RWPE2 (cell line): Measurements from ENCODE around the gene FOXS1.

Experiments used
- ATAC-seq: fragments of 200-7000 bp; cut with Tn5 transposase; 3 replicates; pipeline ENCODE4 v1.9.1; 2021; ENCODE audit warnings: low read depth
- DNase-seq: peaks from one replicate; pipeline ENCODE4 v3.0.0-alpha.2; 2020; ENCODE audit warnings: low spot score
- H3K27ac ChIP-seq: fragments of 450-650 bp; 2 replicates; pipeline ENCODE4 v1.5.1; 2017; ENCODE audit warnings: mild to moderate bottlenecking; ENCODE audit not compliant: poor library complexity, severe bottlenecking
- H3K27me3 ChIP-seq: fragments of 250-450 bp; sonication (Bioruptor Pico); 2 replicates; pipeline ENCODE4 v1.5.1; 2021; ENCODE audit warnings: mild to moderate bottlenecking, moderate library complexity; ENCODE audit not compliant: insufficient read depth, poor library complexity, severe bottlenecking
- H3K36me3 ChIP-seq: fragments of 250-450 bp; sonication (Bioruptor Pico); 2 replicates; pipeline ENCODE4 v1.5.1; 2020; ENCODE audit warnings: low read depth, mild to moderate bottlenecking, moderate library complexity
- H3K4me1 ChIP-seq: fragments of 250-450 bp; sonication (Bioruptor Pico); 2 replicates; pipeline ENCODE4 v1.5.1; 2021; ENCODE audit warnings: mild to moderate bottlenecking, moderate library complexity; ENCODE audit not compliant: insufficient read depth, poor library complexity, severe bottlenecking
- H3K4me3 ChIP-seq: fragments of 250-450 bp; sonication (Bioruptor Pico); 2 replicates; pipeline ENCODE4 v1.5.1; 2021; ENCODE audit warnings: mild to moderate bottlenecking, moderate library complexity; ENCODE audit not compliant: severe bottlenecking
- H3K9me3 ChIP-seq: fragments of 250-450 bp; sonication (Bioruptor Pico); 2 replicates; pipeline ENCODE4 v1.5.1; 2021; ENCODE audit warnings: mild to moderate bottlenecking, moderate library complexity; ENCODE audit not compliant: severe bottlenecking
- CTCF ChIP-seq: fragments of 450-650 bp; IDR thresholded peaks from one replicate; pipeline ENCODE4 v1.5.1; 2017; ENCODE audit warnings: mild to moderate bottlenecking, moderate library complexity; ENCODE audit not compliant: poor library complexity, severe bottlenecking

FOXS1 gene

GRCh38 chr20:31803552-31804291 lies 41.7 kb downstream of the FOXS1 start:
- Histone ChIP-seq H3K27ac (no peak overlapping the region), H3K27me3 (no peaks in the 10 kb centered on the region), H3K4me1 (no peaks in the 10 kb centered on the region), H3K36me3 (peaks cover 63% of the 10 kb centered on the region), H3K9me3 (no peaks in the 10 kb centered on the region), H3K4me3 (no peak overlapping the region)
- DNase-seq (no peak), ATAC-seq (no peak)
- no peak for TF ChIP-seq CTCF

GRCh38 chr20:31801508-31801907 lies 43.9 kb downstream of the FOXS1 start:
- Histone ChIP-seq H3K27ac (no peak overlapping the region), H3K27me3 (no peaks in the 10 kb centered on the region), H3K9me3 (no peaks in the 10 kb centered on the region), H3K36me3 (peaks cover 83% of the 10 kb centered on the region), H3K4me1 (no peaks in the 10 kb centered on the region), H3K4me3 (no peak overlapping the region)
- DNase-seq (no peak), ATAC-seq (no peak)
- TF ChIP-seq CTCF = no peak

GRCh38 chr20:31797364-31797763 lies 48.0 kb downstream of the FOXS1 start:
- no peaks in the 10 kb centered on the region for H3K9me3 ChIP-seq
- peaks cover 100% of the 10 kb centered on the region for H3K36me3 ChIP-seq
- no peak overlapping the region for H3K4me3 ChIP-seq
- TF ChIP-seq CTCF = no peak
- no peaks in the 10 kb centered on the region for H3K27me3 ChIP-seq
- no peaks in the 10 kb centered on the region for H3K4me1 ChIP-seq
- DNase-seq (no peak), ATAC-seq (no peak)
- no peak overlapping the region for H3K27ac ChIP-seq
